H1 (cell line): ENCODE data around the gene ZNF48. TPM values are rescaled to one million over a fixed set of nuclear protein-coding genes. Genes with fewer than 3 reads are reported as not detected.

Experiments
- ASH2L ChIP-seq: fragments of 200-600, 300-600 bp; sonication (generic); IDR thresholded peaks from one replicate; pipeline ENCODE4 v1.7.1; 2017; ENCODE audit warnings: low read length
- TBP ChIP-seq: IDR thresholded peaks from 2 replicates; pipeline ENCODE4 v1.6.1; 2011; ENCODE audit warnings: low read depth, low read length, improper control_type of control experiment
- ZNF274 ChIP-seq: IDR thresholded peaks from 2 replicates; pipeline ENCODE4 v1.7.0; 2012; ENCODE audit warnings: low read length, borderline replicate concordance; ENCODE audit errors: extremely low read depth
- polyA plus RNA-seq, 7 experiments: library from polyadenylated mRNA; depleted of rRNA in 3 of 7; stranded (reverse) in 5 of 7; unstranded in 2 of 7; fragments of >200 nt in 5 of 7; fragments of 200-250 nt in 2 of 7; gene quantifications; 1 replicate in 5 of 7; 2 replicates in 1 of 7; 4 replicates in 1 of 7; pipeline versions ENCODE4 v1.2.1 to v1.2.3, GENCODE V29; 2011 to 2013; ENCODE audit warnings: missing spikeins in 2 of 7, mixed read lengths in 2 of 7
- total RNA-seq: library from RNA; stranded (reverse); fragmentation: NEBNext Ultra II Directional; extraction: Animal tissue kit (Norgen Biotek cat#: 25700); gene quantifications from 2 replicates; pipeline ENCODE4 v1.2.1, GENCODE V29; 2021

The ZNF48 gene
- total and polyA plus RNA-seq, 2 of the 8 experiments (the other 6 are each of a cell fraction or from before 2014, with no cell fraction given) = 30.4 to 41.2 TPM

GRCh38 chr16:30445408-30446202, 50.4 kb downstream of the ZNF48 start, which contains the start of gene SEPHS2 (continued):
- TF ChIP-seq ASH2L (peak; percentile 85), TBP (peak; percentile 96), ZNF274 (no peak)
